HG03520 (cell line): Measurements from ENCODE around the gene THOC1.

Experiments
- ATAC-seq: cut with Tn5 transposase; IDR thresholded peaks from one replicate; pipeline ENCODE4 v1.9.1; 2021; ENCODE audit warnings: mild to moderate bottlenecking, moderate library complexity; ENCODE audit not compliant: unreplicated experiment

Gene THOC1

DNA sequence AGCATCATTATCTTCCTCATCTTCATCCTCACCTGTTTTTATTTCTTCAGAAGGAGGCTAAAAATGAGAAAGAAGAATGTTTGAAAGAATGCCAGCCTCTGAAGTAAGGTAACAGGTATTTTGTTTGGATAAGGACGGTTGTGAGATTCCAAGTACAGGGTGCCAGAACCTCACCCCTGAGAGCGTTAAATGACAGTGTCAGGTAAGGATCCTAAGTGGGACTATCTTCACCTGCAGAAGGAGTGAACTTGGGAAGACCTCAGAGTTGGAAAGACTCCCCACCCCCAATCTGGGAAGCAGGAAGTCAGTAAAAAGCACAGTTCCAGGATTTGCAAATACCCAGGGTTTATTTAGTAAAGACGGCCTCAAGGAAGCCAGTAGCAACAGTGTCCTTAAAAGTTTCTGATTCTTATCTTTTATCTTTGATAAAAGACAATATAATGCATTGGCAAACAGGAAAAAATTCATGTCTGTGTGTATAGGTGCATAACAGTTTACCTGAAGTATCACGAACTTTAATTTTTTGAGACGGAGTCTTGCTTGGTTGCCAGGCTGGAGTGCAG, 52.3 kb downstream of the THOC1 start:
- no peak for ATAC-seq

DNA sequence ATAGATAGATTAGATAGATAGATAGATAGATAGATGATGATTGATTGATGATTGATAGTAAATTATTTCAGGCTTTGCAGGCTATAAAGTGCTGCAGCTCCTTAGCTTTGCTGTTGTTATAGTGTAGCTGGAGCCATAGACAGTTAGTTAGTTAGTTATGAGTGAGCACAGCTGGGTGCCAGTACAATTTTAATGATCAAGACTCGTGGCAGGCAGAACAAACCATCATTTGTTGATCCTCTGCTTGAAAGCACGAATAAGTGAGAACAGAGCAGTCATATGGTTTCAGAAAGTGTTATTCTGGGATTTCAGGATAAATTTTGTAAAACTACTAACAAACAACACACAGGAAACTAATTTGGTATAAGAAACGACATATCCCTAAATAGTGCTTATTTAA, 53.9 kb downstream of the THOC1 start:
- no peak for ATAC-seq

DNA sequence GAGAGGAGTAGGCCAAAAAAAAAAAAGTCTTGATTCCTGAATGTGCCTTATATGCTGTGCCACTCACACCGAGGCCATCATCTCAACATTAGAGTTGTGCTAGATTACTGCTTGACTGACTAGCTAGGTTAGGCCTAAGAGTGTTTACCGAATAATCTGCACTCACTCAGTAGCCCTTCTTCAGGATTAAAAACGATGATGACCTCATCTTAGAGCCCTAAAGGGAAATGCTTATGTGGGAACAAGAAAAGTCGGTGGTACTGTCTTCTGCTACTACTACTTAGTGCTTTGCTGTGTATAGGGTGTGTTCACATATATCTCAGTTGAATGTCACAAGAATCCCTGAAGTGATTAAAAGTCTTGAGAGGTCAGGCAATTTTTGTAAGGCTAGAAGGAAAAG, 54.3 kb downstream of the THOC1 start:
- no peak for ATAC-seq

DNA sequence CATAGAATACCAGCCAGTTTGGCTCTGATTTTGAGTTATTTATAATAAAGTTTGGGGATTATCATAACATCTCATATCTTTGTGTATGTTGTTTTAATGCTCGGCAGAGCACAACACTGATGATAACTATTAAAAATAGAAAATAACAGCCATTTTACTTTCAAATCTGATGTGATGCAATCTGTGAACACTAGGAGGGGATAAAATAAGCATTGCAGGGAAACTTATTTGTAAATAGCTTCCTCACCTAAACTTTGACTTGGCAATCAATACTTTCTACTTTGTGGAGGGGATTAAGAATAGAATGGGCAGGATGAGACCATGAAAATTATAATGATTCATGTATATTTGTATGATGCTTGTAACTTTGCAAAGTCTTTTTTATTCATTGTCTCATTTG, 55.1 kb downstream of the THOC1 start:
- ATAC-seq: no peak

DNA sequence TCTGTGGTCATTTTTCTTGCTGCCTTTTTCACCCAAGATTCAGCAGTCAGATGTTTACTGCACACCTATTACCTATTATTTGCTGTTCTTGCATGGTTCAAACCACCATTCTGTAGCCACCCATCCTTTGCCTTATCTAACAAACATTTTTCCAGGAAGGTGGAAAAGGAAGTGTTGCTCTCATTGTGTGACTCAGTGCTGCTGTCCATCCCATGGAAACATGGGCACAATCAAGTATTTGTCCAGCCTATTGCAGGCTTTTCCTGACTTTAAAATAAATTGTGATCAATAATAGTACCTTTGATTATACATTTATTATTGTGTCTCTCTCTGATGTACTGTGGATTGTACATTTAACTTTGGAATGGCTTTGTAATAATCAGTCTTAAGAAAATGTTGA, 56.3 kb downstream of the THOC1 start:
- no peak for ATAC-seq

DNA sequence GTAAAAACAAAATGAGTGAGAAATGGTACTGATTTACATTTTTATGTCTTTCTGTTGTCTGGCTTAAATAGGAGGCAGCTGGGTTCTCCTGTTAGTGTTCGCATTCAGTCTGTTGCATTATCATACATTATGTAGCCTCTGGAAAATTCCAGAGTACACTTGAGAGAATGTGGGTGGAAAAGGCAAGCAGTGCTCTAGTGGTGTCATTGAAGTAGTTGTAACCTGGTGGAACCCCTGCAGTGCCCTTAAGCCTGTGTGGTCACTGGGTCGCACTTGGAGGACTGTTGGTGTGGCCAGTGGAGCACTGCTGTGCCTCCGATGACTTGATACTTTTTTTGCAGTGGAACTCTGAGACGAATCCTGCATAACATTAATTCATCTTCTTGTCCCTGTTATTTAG, 57.1 kb downstream of the THOC1 start:
- ATAC-seq: no peak

DNA sequence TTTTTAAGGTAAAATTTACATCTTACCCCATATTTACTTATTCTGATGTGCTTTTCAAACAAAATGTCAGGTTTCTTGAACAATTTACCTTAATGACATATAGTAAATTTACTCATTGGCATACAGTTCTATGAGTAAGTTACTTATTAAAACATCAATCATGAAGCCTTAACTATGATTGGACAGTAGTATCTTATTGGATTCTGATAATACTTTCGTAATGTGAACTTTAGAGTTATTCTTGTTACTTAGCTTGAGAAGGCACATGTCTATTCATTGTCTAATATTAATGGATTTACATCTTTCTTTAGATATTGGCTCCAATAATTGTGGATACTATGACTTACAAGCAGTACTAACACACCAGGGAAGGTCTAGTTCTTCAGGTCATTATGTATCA, 57.8 kb downstream of the THOC1 start:
- ATAC-seq: no peak

DNA sequence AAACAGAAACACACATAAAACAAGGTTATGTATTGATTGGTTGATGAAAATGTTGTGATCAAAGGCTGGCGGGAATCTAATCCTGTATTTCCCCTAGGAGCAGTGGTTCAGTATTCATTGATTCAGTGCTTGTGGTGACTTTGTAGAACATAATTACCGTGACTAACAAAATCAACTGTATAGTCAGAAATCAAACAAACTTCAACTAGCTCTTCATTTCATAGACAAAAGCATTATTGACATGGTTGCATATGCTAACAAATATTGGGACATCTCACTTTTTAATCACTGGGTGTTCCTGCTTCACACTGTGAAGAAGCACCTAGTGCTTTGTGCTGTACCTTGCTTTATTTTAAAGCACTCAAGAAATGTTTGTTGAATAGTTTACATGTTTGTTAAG, 68.1 kb downstream of the THOC1 start:
- no peak for ATAC-seq

DNA sequence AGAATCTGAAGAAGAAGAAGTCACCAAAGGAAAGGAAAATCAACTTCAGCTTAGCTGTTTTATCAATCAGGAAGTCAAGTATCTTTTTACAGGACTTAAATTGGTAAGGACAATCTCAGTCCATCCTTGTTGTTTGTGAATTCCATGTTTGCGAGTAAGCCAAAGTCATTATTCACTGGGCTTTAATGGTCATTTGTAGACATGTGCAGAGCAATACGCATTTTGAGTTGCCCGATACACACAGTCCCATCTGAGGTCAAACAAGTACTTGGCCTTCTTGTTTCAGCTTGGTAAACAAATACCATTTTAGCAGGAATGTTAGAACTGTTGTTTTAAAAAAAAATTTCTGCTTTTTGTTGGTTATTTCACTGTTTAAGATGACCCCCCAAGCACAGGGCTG, 68.6 kb downstream of the THOC1 start:
- ATAC-seq: no peak

DNA sequence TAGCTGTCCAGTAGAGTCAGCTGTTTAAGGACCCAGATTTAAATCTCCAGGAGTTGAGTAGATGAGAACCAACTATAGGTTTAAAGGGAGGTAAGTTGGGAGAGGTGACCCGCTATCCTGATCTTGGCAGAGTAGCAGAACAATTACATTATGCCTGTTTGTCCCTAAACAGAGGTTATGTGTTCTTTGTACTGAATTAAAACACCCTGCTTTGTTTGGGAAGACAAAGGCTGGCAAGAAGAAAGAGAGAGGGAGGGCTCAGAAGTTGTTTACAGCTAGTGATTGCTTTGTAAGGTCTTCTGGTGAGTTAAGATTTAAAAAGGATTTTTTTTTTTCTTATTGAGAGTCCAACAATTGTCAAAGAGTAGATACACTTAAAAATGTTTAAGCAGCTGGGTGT, 72.2 kb downstream of the THOC1 start:
- no peak for ATAC-seq

DNA sequence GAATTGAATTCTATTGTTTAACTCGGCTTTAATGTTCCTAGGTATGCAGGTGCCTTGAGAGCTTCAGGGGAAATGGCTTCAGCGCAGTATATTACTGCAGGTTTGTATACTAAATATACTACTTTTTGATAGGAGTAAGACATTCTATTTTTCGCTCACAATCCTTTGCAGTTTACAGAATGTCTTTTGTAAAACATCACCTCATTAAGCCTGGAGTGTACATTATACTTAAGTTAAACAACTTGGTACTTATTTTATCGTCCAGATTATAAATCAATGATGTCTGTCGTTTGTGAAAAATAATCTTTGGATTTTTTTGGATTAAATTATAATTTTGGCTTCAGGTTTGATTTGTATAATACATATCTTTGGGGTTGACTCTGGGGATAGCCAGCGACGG, 75.0 kb downstream of the THOC1 start:
- no peak for ATAC-seq

DNA sequence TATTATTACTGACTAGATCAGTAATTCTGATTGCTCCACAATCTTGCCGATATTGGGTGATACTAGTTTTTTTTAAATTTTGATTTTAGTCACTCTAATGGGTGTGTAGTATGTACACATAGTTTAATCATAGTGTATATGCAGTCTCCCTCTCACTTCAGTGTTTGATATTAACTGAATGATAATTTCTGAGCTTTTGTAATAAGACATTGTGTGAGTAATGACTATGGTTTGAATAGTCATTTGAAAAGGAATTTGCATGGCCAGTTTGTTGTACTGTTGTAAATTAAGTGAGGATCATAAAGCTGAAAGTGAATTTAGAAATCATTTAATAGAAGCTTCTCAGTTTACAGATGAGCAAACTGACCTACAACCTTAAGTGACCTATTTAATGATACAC, 76.1 kb downstream of the THOC1 start:
- no peak for ATAC-seq

DNA sequence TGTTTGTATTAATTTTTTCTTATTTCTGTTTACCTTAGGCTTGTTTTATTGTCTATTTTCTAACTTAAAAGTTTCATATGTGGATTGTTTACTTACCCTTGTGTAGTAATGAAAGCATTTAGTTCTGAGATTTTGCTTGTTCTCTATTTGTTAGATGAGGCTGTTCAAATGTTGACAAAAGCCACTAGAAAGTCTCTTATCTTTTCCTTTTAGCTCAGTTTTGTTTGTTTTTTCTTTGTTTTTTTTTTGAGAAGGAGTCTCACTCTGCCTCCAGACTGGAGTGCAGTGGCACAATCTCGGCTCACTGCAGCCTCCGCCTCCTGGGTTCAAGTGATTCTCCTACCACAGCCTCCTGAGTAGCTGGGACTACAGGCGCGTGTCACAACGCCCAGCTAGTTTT, 78.6 kb downstream of the THOC1 start:
- no peak for ATAC-seq

DNA sequence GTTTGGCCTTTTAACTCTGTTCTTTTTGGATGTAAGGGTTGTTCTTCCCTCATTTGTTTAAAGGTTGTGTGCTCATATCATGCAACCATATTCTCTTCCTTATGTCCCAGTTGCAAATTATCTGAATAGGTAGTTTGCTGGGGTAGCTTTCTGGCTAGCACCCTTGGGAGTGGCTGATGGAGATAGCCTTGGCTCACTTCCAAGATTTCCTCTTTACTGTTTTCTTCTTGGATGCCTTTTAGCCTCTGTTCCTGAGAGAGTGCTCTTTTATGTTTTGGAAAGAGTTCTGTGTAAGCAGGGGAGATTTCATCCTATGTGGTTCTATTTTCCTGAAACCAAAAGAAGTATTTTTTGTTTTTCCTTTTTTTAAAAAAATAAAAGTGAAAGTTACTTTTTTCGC, 84.1 kb downstream of the THOC1 start:
- no peak for ATAC-seq

DNA sequence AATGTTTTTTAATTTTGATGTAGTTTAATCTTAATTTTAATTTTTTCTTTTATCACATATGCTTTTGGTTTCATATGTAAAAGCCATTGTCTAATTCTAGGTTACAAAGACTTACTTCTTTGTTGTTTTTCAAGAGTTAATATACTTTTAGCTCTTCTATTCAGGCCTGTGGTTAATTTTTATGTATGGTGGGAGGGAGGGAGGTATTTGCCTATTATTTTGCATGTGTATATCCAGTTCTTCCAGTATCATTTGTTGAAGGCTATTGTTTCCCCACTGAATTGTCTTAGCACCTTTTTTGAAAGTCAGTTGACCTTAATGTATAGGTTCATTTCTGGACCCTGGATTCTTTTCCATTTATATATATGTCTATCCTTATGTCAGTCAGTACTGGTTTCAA, 86.1 kb downstream of the THOC1 start:
- no peak for ATAC-seq

DNA sequence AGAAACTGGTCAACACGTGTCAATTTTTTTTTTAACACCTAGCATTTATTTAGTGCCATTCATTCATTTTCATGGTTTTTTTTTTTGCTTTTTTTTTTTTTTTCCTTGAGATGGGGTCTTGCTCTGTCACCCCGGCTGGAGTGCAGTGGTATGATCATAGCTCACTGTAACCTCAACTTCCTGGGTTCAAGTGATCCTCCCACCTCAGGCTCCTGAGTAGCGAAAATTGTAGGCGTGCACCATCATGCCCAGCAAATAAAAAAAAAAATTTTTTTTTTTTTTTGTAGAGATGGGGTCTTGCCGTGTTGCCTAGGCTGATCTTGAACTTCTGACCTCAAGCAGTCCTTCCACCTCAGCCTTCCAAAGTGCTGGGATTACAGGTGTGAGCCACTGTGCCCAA, 88.3 kb downstream of the THOC1 start:
- no peak for ATAC-seq

DNA sequence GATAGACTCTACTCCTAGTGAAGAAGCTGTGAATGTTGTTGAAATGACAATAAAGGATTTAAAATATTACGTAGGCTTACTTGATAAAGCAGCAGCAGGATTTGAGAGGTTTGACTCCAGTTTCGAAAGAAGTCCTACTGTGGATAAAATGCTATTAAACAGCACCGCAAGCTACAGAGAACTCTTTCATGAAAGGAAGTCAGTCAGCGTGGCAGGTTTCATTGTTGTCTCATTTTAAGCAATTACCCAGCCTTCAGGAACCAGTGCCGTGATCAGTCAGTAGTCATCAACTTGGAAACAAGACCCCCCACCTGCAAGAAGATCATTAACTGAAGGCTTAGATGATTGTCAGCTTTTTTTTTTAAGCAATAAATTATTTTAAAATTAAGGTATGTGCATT, 95.5 kb downstream of the THOC1 start:
- ATAC-seq: no peak
